SU-DHL-6 (cell line): ENCODE measurements around the gene LCP1.

Experiments used
- H2AFZ ChIP-seq: fragments of 200-600 bp; sonication (generic); 2 replicates; pipeline ENCODE4 v1.6.1; 2014; ENCODE audit warnings: low read depth, mild to moderate bottlenecking, moderate library complexity, mixed read lengths, antibody characterized with exemption, low read length; ENCODE audit not compliant: severe bottlenecking
- H3F3A ChIP-seq: fragments of 200-600 bp; shearing (Covaris generic); 2 replicates; pipeline ENCODE4 v1.6.0; 2016; ENCODE audit warnings: antibody characterized with exemption, mild to moderate bottlenecking; ENCODE audit not compliant: insufficient read depth
- H3K27ac ChIP-seq: fragments of 200-600 bp; sonication (generic); 2 replicates; pipeline ENCODE4 v1.5.1; 2016; ENCODE audit warnings: low read depth, mild to moderate bottlenecking, low read length, moderate library complexity, mixed read lengths
- H3K27me3 ChIP-seq: fragments of 200-600 bp; sonication (generic), shearing (Covaris generic); 2 replicates; pipeline ENCODE4 v1.6.0; 2014; ENCODE audit warnings: mild to moderate bottlenecking, low read length
- H3K36me3 ChIP-seq: fragments of 200-600 bp; sonication (generic); 2 replicates; pipeline ENCODE4 v1.6.1; 2014; ENCODE audit warnings: mild to moderate bottlenecking, low read length, mixed read lengths
- H3K4me2 ChIP-seq: fragments of 300-600, 200-600 bp; shearing (Covaris generic), sonication (generic); 2 replicates; pipeline ENCODE4 v1.6.0; 2014; ENCODE audit warnings: low read length, low read depth, mild to moderate bottlenecking; ENCODE audit not compliant: poor library complexity, severe bottlenecking
- H3K4me3 ChIP-seq: fragments of 200-600 bp; sonication (generic); 2 replicates; pipeline ENCODE4 v1.5.1; 2014; ENCODE audit warnings: antibody characterized with exemption, low read length, mild to moderate bottlenecking, mixed read lengths; ENCODE audit not compliant: insufficient read depth, poor library complexity, severe bottlenecking
- H3K79me2 ChIP-seq: fragments of 200-600 bp; sonication (generic); 2 replicates; pipeline ENCODE4 v1.6.1; 2014; ENCODE audit warnings: mild to moderate bottlenecking, low read length, moderate library complexity; ENCODE audit not compliant: insufficient read depth
- H3K9ac ChIP-seq: fragments of 200-600 bp; sonication (generic); 2 replicates; pipeline ENCODE4 v1.7.0; 2014; ENCODE audit warnings: mild to moderate bottlenecking, low read length
- H3K9me2 ChIP-seq: fragments of 200-600 bp; sonication (generic); replicated peaks from 2 replicates; pipeline ENCODE4 v1.6.1; 2014; ENCODE audit warnings: low read length; ENCODE audit not compliant: insufficient read depth
- H3K9me3 ChIP-seq: fragments of 200-600 bp; sonication (generic); 2 replicates; pipeline ENCODE4 v1.6.1; 2014; ENCODE audit warnings: low read length, mixed read lengths; ENCODE audit not compliant: insufficient read depth
- H4K20me1 ChIP-seq: fragments of 200-600 bp; sonication (generic); 2 replicates; pipeline ENCODE4 v1.6.1; 2014; ENCODE audit warnings: low read depth, mild to moderate bottlenecking, antibody characterized with exemption, low read length, moderate library complexity, mixed read lengths
- EZH2phosphoT487 ChIP-seq: fragments of 200-600 bp; sonication (generic), shearing (Covaris generic); conservative IDR thresholded peaks from 2 replicates; pipeline ENCODE4 v1.6.1; 2018; ENCODE audit warnings: mild to moderate bottlenecking, antibody characterized with exemption, low read length, moderate library complexity, mixed read lengths
- TF ChIP-seq, protein P1 (sequence below): fragments of 200-600 bp; sonication (generic); IDR thresholded peaks from one replicate; pipeline ENCODE4 v1.5.1; 2017; ENCODE audit warnings: antibody characterized with exemption, mild to moderate bottlenecking, low read length, moderate library complexity; ENCODE audit not compliant: insufficient read depth, poor library complexity, severe bottlenecking

Gene LCP1

DNA sequence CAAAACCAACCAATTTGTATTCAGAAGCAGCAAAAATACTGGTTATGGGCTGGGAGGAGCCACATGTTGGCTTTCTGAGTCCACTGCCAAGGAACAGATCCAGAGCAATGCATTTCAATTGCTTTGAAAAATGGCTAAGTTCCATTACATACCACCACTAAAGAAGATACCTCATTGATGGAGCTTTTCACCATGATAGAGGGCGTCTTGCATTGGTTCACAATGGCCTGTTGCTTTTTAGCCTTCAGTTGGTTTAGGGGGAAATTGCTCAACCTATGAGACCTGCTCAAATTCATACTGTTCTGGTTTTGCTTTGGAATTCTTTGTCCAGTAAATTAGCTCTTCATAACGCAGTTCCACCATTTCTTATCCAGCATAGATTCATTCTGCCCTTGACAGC lies 55.9 kb downstream of the LCP1 start:
- H4K20me1 ChIP-seq: peaks cover 28% of the 10 kb centered on the region
- H3K79me2 ChIP-seq: no peaks in the 10 kb centered on the region
- no peaks in the 10 kb centered on the region for H3K9me2 ChIP-seq
- TF ChIP-seq, protein P1, sequence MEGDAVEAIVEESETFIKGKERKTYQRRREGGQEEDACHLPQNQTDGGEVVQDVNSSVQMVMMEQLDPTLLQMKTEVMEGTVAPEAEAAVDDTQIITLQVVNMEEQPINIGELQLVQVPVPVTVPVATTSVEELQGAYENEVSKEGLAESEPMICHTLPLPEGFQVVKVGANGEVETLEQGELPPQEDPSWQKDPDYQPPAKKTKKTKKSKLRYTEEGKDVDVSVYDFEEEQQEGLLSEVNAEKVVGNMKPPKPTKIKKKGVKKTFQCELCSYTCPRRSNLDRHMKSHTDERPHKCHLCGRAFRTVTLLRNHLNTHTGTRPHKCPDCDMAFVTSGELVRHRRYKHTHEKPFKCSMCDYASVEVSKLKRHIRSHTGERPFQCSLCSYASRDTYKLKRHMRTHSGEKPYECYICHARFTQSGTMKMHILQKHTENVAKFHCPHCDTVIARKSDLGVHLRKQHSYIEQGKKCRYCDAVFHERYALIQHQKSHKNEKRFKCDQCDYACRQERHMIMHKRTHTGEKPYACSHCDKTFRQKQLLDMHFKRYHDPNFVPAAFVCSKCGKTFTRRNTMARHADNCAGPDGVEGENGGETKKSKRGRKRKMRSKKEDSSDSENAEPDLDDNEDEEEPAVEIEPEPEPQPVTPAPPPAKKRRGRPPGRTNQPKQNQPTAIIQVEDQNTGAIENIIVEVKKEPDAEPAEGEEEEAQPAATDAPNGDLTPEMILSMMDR: no peak
- TF ChIP-seq EZH2phosphoT487: no peak
- H2AFZ ChIP-seq: no peak overlapping the region
- H3K4me2 ChIP-seq: no peak overlapping the region
- no peaks in the 10 kb centered on the region for H3K9me3 ChIP-seq
- H3K9ac ChIP-seq: no peak overlapping the region
- H3F3A ChIP-seq: peaks cover 74% of the 10 kb centered on the region
- H3K4me3 ChIP-seq: no peak overlapping the region
- H3K27ac ChIP-seq: no peak overlapping the region
- H3K27me3 ChIP-seq: no peaks in the 10 kb centered on the region
- H3K36me3 ChIP-seq: peaks cover 42% of the 10 kb centered on the region

DNA sequence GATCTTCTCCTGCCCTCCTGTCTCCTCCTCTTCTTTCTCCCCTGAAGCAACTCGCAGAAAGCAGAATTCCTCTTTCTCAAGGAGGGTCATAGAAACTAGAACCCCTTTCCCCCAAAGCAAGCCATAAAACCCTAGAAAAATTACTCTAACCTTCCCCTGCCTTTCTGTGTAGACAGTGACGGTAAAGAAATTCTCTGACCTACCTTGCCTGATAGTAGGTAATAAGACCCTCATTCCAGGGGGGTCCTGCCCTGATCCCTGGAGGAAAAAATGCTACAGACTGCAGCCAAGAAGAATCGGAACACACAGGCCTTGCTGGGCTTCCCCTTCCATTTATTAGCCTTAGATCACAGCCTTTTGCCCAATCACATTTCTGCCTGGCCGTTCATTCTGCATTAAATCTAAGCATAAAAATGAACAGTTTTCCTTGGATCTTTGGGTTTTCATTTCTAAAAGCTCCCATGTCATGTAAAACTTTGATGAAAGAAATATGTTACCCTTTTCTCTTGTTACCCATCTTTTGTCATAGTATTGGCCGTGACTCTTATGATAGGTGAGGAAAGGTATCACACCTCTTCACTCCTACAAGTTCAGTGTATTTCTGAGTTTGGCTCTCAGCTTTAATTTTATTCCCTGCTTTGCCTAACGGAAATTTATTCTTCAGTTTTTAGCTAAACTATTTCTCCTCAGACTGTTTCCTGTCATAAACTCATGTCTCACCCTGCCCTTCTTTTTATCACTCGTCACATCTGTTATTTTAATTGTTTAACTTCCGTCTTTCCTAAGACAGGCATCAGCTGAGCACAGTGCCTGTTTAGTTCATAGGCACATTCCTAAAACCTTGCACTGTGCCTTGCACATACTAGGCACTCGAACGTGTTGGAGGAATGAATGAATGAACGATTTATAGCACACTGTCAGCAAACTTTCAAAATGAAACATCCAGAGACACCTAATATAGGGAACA lies 56.7 kb downstream of the LCP1 start:
- H3K36me3 ChIP-seq: peaks cover 34% of the 10 kb centered on the region
- no peak overlapping the region for H3K4me2 ChIP-seq
- H3K4me3 ChIP-seq: no peak overlapping the region
- no peaks in the 10 kb centered on the region for H3K27me3 ChIP-seq
- no peaks in the 10 kb centered on the region for H3K9me3 ChIP-seq
- H3K9me2 ChIP-seq: no peaks in the 10 kb centered on the region
- H3K9ac ChIP-seq: no peak overlapping the region
- no peak overlapping the region for H2AFZ ChIP-seq
- H3K79me2 ChIP-seq: no peaks in the 10 kb centered on the region
- no peak overlapping the region for H3K27ac ChIP-seq
- peaks cover 66% of the 10 kb centered on the region for H3F3A ChIP-seq
- TF ChIP-seq EZH2phosphoT487: no peak
- TF ChIP-seq, protein P1: no peak
- H4K20me1 ChIP-seq: peaks cover 23% of the 10 kb centered on the region

DNA sequence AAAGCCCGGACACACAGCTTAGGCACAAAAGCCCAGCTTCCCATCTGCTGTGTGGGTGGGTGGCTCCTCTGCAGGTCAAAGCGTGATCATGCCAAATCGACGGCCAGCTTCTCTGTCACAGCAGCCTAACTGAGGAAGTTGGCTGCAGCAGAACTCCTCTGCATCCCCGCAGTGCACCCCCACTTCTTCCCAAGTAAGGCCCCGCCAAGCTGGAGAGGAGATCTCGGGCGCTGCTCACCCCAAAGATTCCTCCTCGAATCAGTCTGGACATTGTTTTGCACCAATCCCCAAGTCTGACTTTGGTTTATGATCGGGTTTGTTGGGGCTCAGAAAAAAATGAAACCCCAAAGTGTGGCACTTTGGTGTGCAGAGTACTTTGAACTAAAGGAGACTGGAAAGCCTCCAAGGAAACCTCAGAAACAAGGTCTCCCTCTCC lies 57.4 kb downstream of the LCP1 start:
- Histone ChIP-seq H2AFZ (no peak overlapping the region), H3K4me2 (no peak overlapping the region), H3K79me2 (no peaks in the 10 kb centered on the region), H3K27ac (no peak overlapping the region), H3K9me3 (no peaks in the 10 kb centered on the region), H3K27me3 (no peaks in the 10 kb centered on the region), H3K36me3 (peaks cover 27% of the 10 kb centered on the region), H4K20me1 (peaks cover 22% of the 10 kb centered on the region), H3F3A (peaks cover 61% of the 10 kb centered on the region), H3K4me3 (no peak overlapping the region), H3K9ac (no peak overlapping the region), H3K9me2 (no peaks in the 10 kb centered on the region)
- TF ChIP-seq, protein P1: no peak
- TF ChIP-seq EZH2phosphoT487: no peak
